Measurements from ENCODE around the gene MRPS18C.

The MRPS18C gene

DNA sequence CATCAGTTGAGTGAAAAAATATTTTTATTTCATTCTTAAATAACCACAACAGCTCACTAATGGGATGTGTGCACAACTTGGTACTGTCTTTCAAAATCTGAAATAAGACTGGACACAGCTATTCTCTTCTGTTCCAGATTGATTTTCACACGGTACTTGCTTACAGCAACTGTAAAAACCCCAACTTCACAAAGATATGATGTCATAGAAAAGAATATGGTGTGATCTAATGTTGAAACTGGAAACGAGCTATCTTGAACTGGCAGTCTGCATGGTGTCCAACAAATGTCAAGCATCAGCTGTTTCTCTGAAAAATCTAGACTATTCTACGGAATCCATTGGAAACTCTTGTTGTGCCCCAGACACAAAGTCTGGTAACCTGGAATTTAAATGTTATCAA lies 15.0 kb upstream of the MRPS18C start:
- H3K4me2 ChIP-seq (ENCODE audit: low read depth, low read length) = no peak overlapping the region
- H3K36me3 ChIP-seq (replicated peaks; ENCODE audit: insufficient read depth, low read length) = peaks cover 3% of the 10 kb centered on the region; the same call in 1 of the 2 replicates

GRCh38 chr4:83449009-83449408 lies 6.8 kb upstream of the MRPS18C start:
- H3K27me3 ChIP-seq (replicated peaks; ENCODE audit: insufficient read depth, low read length) = no peaks in the 10 kb centered on the region
- no peak overlapping the region for H3K27ac ChIP-seq (ENCODE audit: low read length)
- H3K9me2 ChIP-seq (replicated peaks; ENCODE audit: insufficient read depth, low read length) = no peaks in the 10 kb centered on the region
- H2AFZ ChIP-seq (ENCODE audit: low read length) = no peak overlapping the region
- no peaks in the 10 kb centered on the region for H3K4me1 ChIP-seq (ENCODE audit: low read length)
- no peak overlapping the region for H3K4me2 ChIP-seq (ENCODE audit: low read depth, low read length)
- DNase-seq = no peak
- H3K4me3 ChIP-seq (ENCODE audit: low read length) = no peak overlapping the region
- no peaks in the 10 kb centered on the region for H3F3A ChIP-seq (ENCODE audit: insufficient read depth, low read length)
- TF ChIP-seq, protein P1, sequence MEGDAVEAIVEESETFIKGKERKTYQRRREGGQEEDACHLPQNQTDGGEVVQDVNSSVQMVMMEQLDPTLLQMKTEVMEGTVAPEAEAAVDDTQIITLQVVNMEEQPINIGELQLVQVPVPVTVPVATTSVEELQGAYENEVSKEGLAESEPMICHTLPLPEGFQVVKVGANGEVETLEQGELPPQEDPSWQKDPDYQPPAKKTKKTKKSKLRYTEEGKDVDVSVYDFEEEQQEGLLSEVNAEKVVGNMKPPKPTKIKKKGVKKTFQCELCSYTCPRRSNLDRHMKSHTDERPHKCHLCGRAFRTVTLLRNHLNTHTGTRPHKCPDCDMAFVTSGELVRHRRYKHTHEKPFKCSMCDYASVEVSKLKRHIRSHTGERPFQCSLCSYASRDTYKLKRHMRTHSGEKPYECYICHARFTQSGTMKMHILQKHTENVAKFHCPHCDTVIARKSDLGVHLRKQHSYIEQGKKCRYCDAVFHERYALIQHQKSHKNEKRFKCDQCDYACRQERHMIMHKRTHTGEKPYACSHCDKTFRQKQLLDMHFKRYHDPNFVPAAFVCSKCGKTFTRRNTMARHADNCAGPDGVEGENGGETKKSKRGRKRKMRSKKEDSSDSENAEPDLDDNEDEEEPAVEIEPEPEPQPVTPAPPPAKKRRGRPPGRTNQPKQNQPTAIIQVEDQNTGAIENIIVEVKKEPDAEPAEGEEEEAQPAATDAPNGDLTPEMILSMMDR (IDR thresholded peaks at IDR 0.05; ENCODE audit: low read length) = no peak
- TF ChIP-seq EZH2phosphoT487 (IDR thresholded peaks at IDR 0.05; ENCODE audit: low read length) (no peak), EZH2 (optimal IDR thresholded peaks at IDR 0.05; ENCODE audit: low read depth, low read length) (no peak)
- no peak overlapping the region for H3K9ac ChIP-seq (ENCODE audit: low read length)
- peaks cover 6% of the 10 kb centered on the region for H3K79me2 ChIP-seq (ENCODE audit: low read length)
- H4K20me1 ChIP-seq (ENCODE audit: insufficient read depth, low read length) = no peaks in the 10 kb centered on the region
- no peaks in the 10 kb centered on the region; the same call in 1 of the 2 replicates for H3K36me3 ChIP-seq (replicated peaks; ENCODE audit: insufficient read depth, low read length)
- H3K9me3 ChIP-seq (replicated peaks; ENCODE audit: insufficient read depth, low read length) = no peaks in the 10 kb centered on the region

More for the DNA sequence above, 15.0 kb upstream of the MRPS18C start:
- no peak for DNase-seq
- Histone ChIP-seq H3K9me3 (replicated peaks; ENCODE audit: insufficient read depth, low read length) (no peaks in the 10 kb centered on the region), H3K9ac (ENCODE audit: low read length) (no peak overlapping the region), H3K9me2 (replicated peaks; ENCODE audit: insufficient read depth, low read length) (no peaks in the 10 kb centered on the region), H3K27me3 (replicated peaks; ENCODE audit: insufficient read depth, low read length) (no peaks in the 10 kb centered on the region), H3K79me2 (ENCODE audit: low read length) (no peaks in the 10 kb centered on the region), H3K4me3 (ENCODE audit: low read length) (no peak overlapping the region), H4K20me1 (ENCODE audit: insufficient read depth, low read length) (no peaks in the 10 kb centered on the region), H3F3A (ENCODE audit: insufficient read depth, low read length) (no peaks in the 10 kb centered on the region), H3K4me1 (ENCODE audit: low read length) (no peaks in the 10 kb centered on the region), H3K27ac (ENCODE audit: low read length) (no peak overlapping the region), H2AFZ (ENCODE audit: low read length) (no peak overlapping the region)
- TF ChIP-seq EZH2 (optimal IDR thresholded peaks at IDR 0.05; ENCODE audit: low read depth, low read length) = no peak

DNA sequence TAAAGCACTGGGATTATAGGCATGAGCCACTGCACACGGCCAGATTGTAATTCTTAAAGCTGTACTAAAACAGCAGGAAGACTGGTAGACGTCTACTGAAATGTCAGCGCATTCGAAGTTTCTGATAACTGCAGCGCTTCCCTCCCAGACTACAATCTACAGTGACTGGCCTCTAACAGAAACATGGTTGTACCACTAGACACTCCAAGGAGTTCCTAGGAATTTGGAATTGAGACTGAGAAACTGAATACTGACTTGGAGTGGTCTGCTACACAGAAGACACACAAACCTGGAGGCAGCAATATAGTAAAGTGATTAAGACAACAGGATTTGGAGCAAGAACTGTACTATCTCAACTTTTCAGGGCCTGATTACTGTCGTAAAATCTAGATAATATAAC lies 1.2 kb upstream of the MRPS18C start:
- peak overlapping the region; percentile 99 for H3K4me3 ChIP-seq (ENCODE audit: low read length)
- peaks cover 50% of the 10 kb centered on the region for H3K79me2 ChIP-seq (ENCODE audit: low read length)
- H3K4me2 ChIP-seq (ENCODE audit: low read depth, low read length) = peak overlapping the region; percentile 87
- H2AFZ ChIP-seq (ENCODE audit: low read length) = peak overlapping the region; percentile 97
- no peaks in the 10 kb centered on the region for H3K9me3 ChIP-seq (replicated peaks; ENCODE audit: insufficient read depth, low read length)
- TF ChIP-seq, protein P1 (IDR thresholded peaks at IDR 0.05; ENCODE audit: low read length) = no peak
- no peak for TF ChIP-seq EZH2phosphoT487 (IDR thresholded peaks at IDR 0.05; ENCODE audit: low read length)
- no peak for TF ChIP-seq EZH2 (optimal IDR thresholded peaks at IDR 0.05; ENCODE audit: low read depth, low read length)
- no peaks in the 10 kb centered on the region for H3K9me2 ChIP-seq (replicated peaks; ENCODE audit: insufficient read depth, low read length)
- no peak overlapping the region; the same call in 1 of the 2 replicates for H3K27ac ChIP-seq (ENCODE audit: low read length)
- H3F3A ChIP-seq (ENCODE audit: insufficient read depth, low read length) = no peaks in the 10 kb centered on the region
- no peaks in the 10 kb centered on the region for H4K20me1 ChIP-seq (ENCODE audit: insufficient read depth, low read length)
- no peak for DNase-seq
- H3K36me3 ChIP-seq (replicated peaks; ENCODE audit: insufficient read depth, low read length) = peaks cover 4% of the 10 kb centered on the region
- H3K27me3 ChIP-seq (replicated peaks; ENCODE audit: insufficient read depth, low read length) = no peaks in the 10 kb centered on the region
- peak overlapping the region; percentile 90 for H3K9ac ChIP-seq (ENCODE audit: low read length)
- H3K4me1 ChIP-seq (ENCODE audit: low read length) = peaks cover 10% of the 10 kb centered on the region

DNA sequence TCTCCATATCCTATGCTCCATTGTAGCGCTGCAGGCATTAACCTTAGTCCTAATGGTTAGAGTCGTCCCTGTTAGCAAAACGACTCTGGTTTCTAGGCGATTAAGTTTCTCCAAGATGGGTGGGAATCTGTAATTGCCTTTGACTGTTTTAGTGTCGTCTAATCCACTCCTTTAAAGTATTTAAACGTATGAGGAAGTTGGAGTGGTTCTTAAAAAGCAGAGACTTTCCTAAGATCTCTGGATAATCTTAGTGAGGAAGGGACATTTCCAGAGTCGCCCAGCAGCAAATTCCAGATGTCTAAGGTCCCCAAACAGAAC lies 285 bp downstream of the MRPS18C start:
- H3K27ac ChIP-seq (ENCODE audit: low read length) = peak overlapping the region; percentile 86
- H3F3A ChIP-seq (ENCODE audit: insufficient read depth, low read length) = no peaks in the 10 kb centered on the region
- no peaks in the 10 kb centered on the region for H4K20me1 ChIP-seq (ENCODE audit: insufficient read depth, low read length)
- H3K9me2 ChIP-seq (replicated peaks; ENCODE audit: insufficient read depth, low read length) = no peaks in the 10 kb centered on the region
- TF ChIP-seq EZH2phosphoT487 (IDR thresholded peaks at IDR 0.05; ENCODE audit: low read length) = no peak
- no peak for TF ChIP-seq EZH2 (optimal IDR thresholded peaks at IDR 0.05; ENCODE audit: low read depth, low read length)
- TF ChIP-seq, protein P1 (IDR thresholded peaks at IDR 0.05; ENCODE audit: low read length) = no peak
- peak overlapping the region; percentile 99 for H3K4me3 ChIP-seq (ENCODE audit: low read length)
- H3K4me1 ChIP-seq (ENCODE audit: low read length) = peaks cover 10% of the 10 kb centered on the region
- H3K27me3 ChIP-seq (replicated peaks; ENCODE audit: insufficient read depth, low read length) = no peaks in the 10 kb centered on the region
- H2AFZ ChIP-seq (ENCODE audit: low read length) = peak overlapping the region; percentile 97
- H3K36me3 ChIP-seq (replicated peaks; ENCODE audit: insufficient read depth, low read length) = peaks cover 4% of the 10 kb centered on the region
- no peak for DNase-seq
- H3K4me2 ChIP-seq (ENCODE audit: low read depth, low read length) = peak overlapping the region; percentile 63
- H3K9ac ChIP-seq (ENCODE audit: low read length) = peak overlapping the region; percentile 90
- no peaks in the 10 kb centered on the region for H3K9me3 ChIP-seq (replicated peaks; ENCODE audit: insufficient read depth, low read length)
- H3K79me2 ChIP-seq (ENCODE audit: low read length) = peaks cover 50% of the 10 kb centered on the region

All from MM.1S (cell line).